Testis (tissue), 3 donors: ENCODE results near the gene MARCHF9. TPM values are rescaled to one million over a fixed set of nuclear protein-coding genes. Genes with fewer than 3 reads are reported as not detected.

Experiments
- DNase-seq: peaks from one replicate; pipeline ENCODE4 v3.0.0-alpha.2; 2019
- H3K27ac ChIP-seq, 2 donors: fragments of 200-600 bp; sonication (generic); one replicate each; pipeline ENCODE4 v1.5.1; 2019
- H3K27me3 ChIP-seq: fragments of 200-600 bp; sonication (generic); one replicate; pipeline ENCODE4 v1.5.1; 2019
- H3K36me3 ChIP-seq: fragments of 200-600 bp; sonication (generic); one replicate; pipeline ENCODE4 v1.5.1; 2017; ENCODE audit warnings: low read depth; ENCODE audit errors: missing control alignments
- H3K4me1 ChIP-seq: fragments of 200-600 bp; sonication (generic); one replicate; pipeline ENCODE4 v1.5.1; 2019
- H3K4me3 ChIP-seq, 2 donors: fragments of 200-600 bp; sonication (generic); one replicate each; pipeline ENCODE4 v1.5.1; 2017 to 2019
- H3K9me3 ChIP-seq: fragments of 200-600 bp; sonication (generic); one replicate; pipeline ENCODE4 v1.5.1; 2017
- CTCF ChIP-seq, 3 experiments: fragments of 450-650 bp in 2 of 3; fragments of 200-600 bp in 1 of 3; sonication (generic) in 1 of 3; IDR thresholded peaks; one replicate each; pipeline ENCODE4 v1.5.1; 2016 to 2019; ENCODE audit warnings: antibody characterized with exemption in 3 of 3, mild to moderate bottlenecking in 2 of 3, moderate library complexity in 1 of 3
- POLR2A ChIP-seq: fragments of 450-650 bp; IDR thresholded peaks from one replicate; pipeline ENCODE4 v1.6.1; 2017; ENCODE audit warnings: antibody characterized with exemption, mild to moderate bottlenecking, moderate library complexity
- WGBS, 2 donors: methylation state at CpG; one replicate each; pipeline ENCODE4 v1.1.5; 2018; 5-methylcytosine and 5-hydroxymethylcytosine counted together
- intact Hi-C: fragments of 100-400 bp; cut with DNase I; formaldehyde crosslinking; loops from one replicate; pipeline ENCODE4 v1.15.1; 2023; ENCODE audit warnings: low total_unique reads
- polyA plus RNA-seq: library from polyadenylated mRNA; stranded (reverse); fragments of 350-450 nt; fragmentation: Illumina TruSeq; extraction: RNeasy Lipid Tissue Mini Kit (QIAGEN cat#74804); gene quantifications from one replicate; pipeline ENCODE4 v1.2.3, GENCODE V29; 2014; ENCODE audit warnings: low read depth, low replicate concordance; ENCODE audit not compliant: insufficient read depth
- total RNA-seq, 2 donors: library from RNA; depleted of rRNA; stranded (reverse); fragments of >200 nt; gene quantifications; one replicate each; pipeline ENCODE4 v1.2.3, GENCODE V29; 2016

MARCHF9 gene
- total and polyA plus RNA-seq, 3 donors from 2014 or later = 8.4 to 15.1 (median 9.2) TPM

GRCh38 chr12:57715786-57716185, 39.1 kb upstream of the MARCHF9 start:
- DNase-seq = no peak
- Histone ChIP-seq H3K27ac (no peak overlapping the region), H3K36me3 (no peaks in the 10 kb centered on the region), H3K4me1 (no peaks in the 10 kb centered on the region), H3K27me3 (no peaks in the 10 kb centered on the region), H3K9me3 (no peaks in the 10 kb centered on the region), H3K4me3 (no peak overlapping the region)
- WGBS, 2 donors = 95% methylated on average over 12 of the region's 12 CpGs
- no peak for TF ChIP-seq POLR2A
- TF ChIP-seq CTCF (IDR thresholded peaks at IDR 0.05) = no peak
- intact Hi-C loops = no loop called here

- DNase-seq = no peak
Observed at GRCh38 chr12:57716305-57716704, 38.6 kb upstream of the MARCHF9 start.

GRCh38 chr12:57717131-57717530, 37.8 kb upstream of the MARCHF9 start:
- Histone ChIP-seq H3K4me1 (no peaks in the 10 kb centered on the region), H3K27me3 (no peaks in the 10 kb centered on the region), H3K9me3 (no peaks in the 10 kb centered on the region), H3K36me3 (no peaks in the 10 kb centered on the region), H3K27ac (no peak overlapping the region), H3K4me3 (no peak overlapping the region)
- WGBS, 2 donors = 94 to 96% methylated on average over 5 of the region's 5 CpGs
- no peak for TF ChIP-seq CTCF (IDR thresholded peaks at IDR 0.05)
- no peak for TF ChIP-seq POLR2A
- DNase-seq = no peak
- intact Hi-C loops = no loop called here

More at GRCh38 chr12:57716305-57716704, 38.6 kb upstream of the MARCHF9 start:
- Histone ChIP-seq H3K4me3 (no peak overlapping the region), H3K9me3 (no peaks in the 10 kb centered on the region), H3K27ac (no peak overlapping the region), H3K27me3 (no peaks in the 10 kb centered on the region), H3K4me1 (no peaks in the 10 kb centered on the region), H3K36me3 (no peaks in the 10 kb centered on the region)
- TF ChIP-seq POLR2A = no peak
- no peak for TF ChIP-seq CTCF (IDR thresholded peaks at IDR 0.05)
- intact Hi-C loops = no loop called here
- WGBS, 2 donors = 94 to 97% methylated on average over 4 of the region's 4 CpGs

GRCh38 chr12:57717846-57718640, 36.9 kb upstream of the MARCHF9 start:
- no peaks in the 10 kb centered on the region for H3K36me3 ChIP-seq
- H3K9me3 ChIP-seq = no peaks in the 10 kb centered on the region
- H3K4me3 ChIP-seq = no peak overlapping the region
- H3K27ac ChIP-seq = no peak overlapping the region
- no peaks in the 10 kb centered on the region for H3K4me1 ChIP-seq
- TF ChIP-seq CTCF (IDR thresholded peaks at IDR 0.05) (no peak), POLR2A (no peak)
- DNase-seq = no peak
- intact Hi-C loops = no loop called here
- H3K27me3 ChIP-seq = no peaks in the 10 kb centered on the region
- 94% methylated on average over 22 of the region's 22 CpGs for WGBS, 2 donors
